ENCODE measurements around the gene SPTBN1. TPM values are rescaled to one million over a fixed set of nuclear protein-coding genes. Genes with fewer than 3 reads are reported as not detected.

SPTBN1 gene
- total and polyA plus RNA-seq, 2 of the 13 experiments (the other 11 are each of a cell fraction or from before 2014, with no cell fraction given): 123 to 299 TPM

- TF ChIP-seq ZBTB39 (CRISPR knock-in tag; IDR thresholded peaks at IDR 0.05) (no peak), IKZF1 (IDR thresholded peaks at IDR 0.05) (no peak), ZNF605 (CRISPR knock-in tag; IDR thresholded peaks at IDR 0.05) (peak; percentile 23; the same call in 1 of the 2 replicates), AGO2 (optimal IDR thresholded peaks at IDR 0.05; ENCODE audit: low read depth, low read length) (peak; percentile 88), HOXA7 (CRISPR knock-in tag; IDR thresholded peaks at IDR 0.05) (no peak), ZNF737 (CRISPR knock-in tag; IDR thresholded peaks at IDR 0.05; ENCODE audit: borderline replicate concordance) (no peak), MAFK (conservative IDR thresholded peaks at IDR 0.05 in 1 of 2, IDR thresholded peaks at IDR 0.05 in 1 of 2; ENCODE audit: low read length in 2 of 2) (no peak), MXD3 (CRISPR knock-in tag; IDR thresholded peaks at IDR 0.05) (no peak), ZNF615 (CRISPR knock-in tag; IDR thresholded peaks at IDR 0.05; ENCODE audit: borderline replicate concordance) (no peak), HNRNPLL (IDR thresholded peaks at IDR 0.05; ENCODE audit: low read depth, low read length, poor library complexity, severe bottlenecking) (peak; percentile 20)
Measured at GRCh38 chr2:54630858-54631497, 174.9 kb downstream of the SPTBN1 start (continued).

- ATAC-seq: no peak
- BruUV-seq (replicated peaks): no TSS peak
- WGBS (ENCODE audit: low lambda C conversion rate): 93% methylated on average over 4 of the region's 4 CpGs
- ChIA-PET CTCF (ENCODE audit: low intra/inter-chr PET ratio, low total read pairs) (no interaction called here), POLR2A (interaction anchor here (3.3 kb wide), 1 partner anchor 12 kb away, joined by 20 read pairs; no protein-coding TSS in a partner anchor)
- Histone ChIP-seq H3K27me3 (ENCODE audit: control insufficient read depth in 1 of 2, insufficient read depth in 2 of 2, low read length in 2 of 2) (no peaks in the 10 kb centered on the region), H3K4me3 (replicated peaks in 1 of 3; ENCODE audit: insufficient read depth in 1 of 3, low read depth in 2 of 3, low read length in 3 of 3) (no peak overlapping the region), H3K79me2 (ENCODE audit: insufficient read depth, low read length) (peaks cover 32% of the 10 kb centered on the region), H3K9me3 (ENCODE audit: low read length) (no peaks in the 10 kb centered on the region), H3K4me1 (ENCODE audit: insufficient read depth, low read length) (peaks cover 32% of the 10 kb centered on the region), H2AFZ (ENCODE audit: low read length) (no peak overlapping the region), H3K4me2 (ENCODE audit: low read depth, low read length) (no peak overlapping the region), H3K27ac (ENCODE audit: extremely low read length, insufficient read depth, low read length) (no peak overlapping the region), H3K9ac (ENCODE audit: insufficient read depth, low read depth, low read length) (no peak overlapping the region), H4K20me1 (ENCODE audit: insufficient read depth, low read length) (peaks cover 37% of the 10 kb centered on the region), H3K36me3 (replicated peaks in 1 of 2; ENCODE audit: control insufficient read depth in 1 of 2, insufficient read depth in 2 of 2, low read length in 2 of 2) (peaks cover 76 to 95% of the 10 kb centered on the region in 2 experiments)
- DNase-seq (ENCODE audit: low spot score): no peak
- in situ Hi-C loops (cut with HindIII; ENCODE audit: extremely low pct_ligation_motif_present, low pct_unique_long_range_greater_than_20kb): no loop called here
- no peak for FAIRE-seq
- intact Hi-C loops (cut with micrococcal nuclease; ENCODE audit: unreplicated experiment): loop anchor here (5.0 kb wide), 1 partner anchor 74 kb away; no protein-coding TSS in a partner anchor
- TF ChIP-seq E2F5 (CRISPR knock-in tag; conservative IDR thresholded peaks at IDR 0.05) (no peak), FOSL2 (CRISPR knock-in tag; IDR thresholded peaks at IDR 0.05) (peak; percentile 58), ZMYM2 (CRISPR knock-in tag; IDR thresholded peaks at IDR 0.05) (no peak), HNF4G (IDR thresholded peaks at IDR 0.05; ENCODE audit: borderline replicate concordance, low read depth, low read length) (no peak), HNF4G (CRISPR knock-in tag; IDR thresholded peaks at IDR 0.05; ENCODE audit: borderline replicate concordance, low read depth) (no peak), ZNF281 (CRISPR knock-in tag; IDR thresholded peaks at IDR 0.05; ENCODE audit: borderline replicate concordance) (no peak)
Measured at GRCh38 chr2:54631755-54632154, 175.6 kb downstream of the SPTBN1 start.
